AG09309 (cell line): ENCODE data around the gene COA4.

ENCODE experiments used
- DNase-seq: peaks from one replicate; pipeline ENCODE4 v3.0.0-alpha.2; 2010; ENCODE audit warnings: low read depth
- H3K4me3 ChIP-seq: 2 replicates; pipeline ENCODE4 v1.5.1; 2011; ENCODE audit warnings: mild to moderate bottlenecking, low read depth, low read length, moderate library complexity; ENCODE audit not compliant: control insufficient read depth
- CTCF ChIP-seq: IDR thresholded peaks from 2 replicates; pipeline ENCODE4 v1.5.1; 2011; ENCODE audit warnings: mild to moderate bottlenecking, low read depth, low read length, inconsistent platforms; ENCODE audit not compliant: insufficient read depth, control insufficient read depth; ENCODE audit errors: missing control alignments

The COA4 gene

GRCh38 chr11:73902303-73902702 lies 25.7 kb upstream of the COA4 start:
- TF ChIP-seq CTCF, result no peak
- H3K4me3 ChIP-seq, result no peak overlapping the region
- no peak for DNase-seq

GRCh38 chr11:73894725-73895335 lies 18.2 kb upstream of the COA4 start:
- no peak for TF ChIP-seq CTCF

GRCh38 chr11:73893041-73893440 lies 16.4 kb upstream of the COA4 start:
- no peak for DNase-seq
- no peak for TF ChIP-seq CTCF
- no peak overlapping the region for H3K4me3 ChIP-seq

More at GRCh38 chr11:73894725-73895335, 18.2 kb upstream of the COA4 start:
- DNase-seq, result peak; percentile 11
- H3K4me3 ChIP-seq, result no peak overlapping the region

- no peak for TF ChIP-seq CTCF
These were observed 12.9 kb upstream of the COA4 start for GRCh38 chr11:73889536-73889935.

GRCh38 chr11:73889019-73889418 lies 12.4 kb upstream of the COA4 start:
- H3K4me3 ChIP-seq, result no peak overlapping the region
- TF ChIP-seq CTCF, result no peak
- peak; percentile 34 for DNase-seq

More at GRCh38 chr11:73889536-73889935, 12.9 kb upstream of the COA4 start:
- no peak for DNase-seq
- H3K4me3 ChIP-seq, result no peak overlapping the region

GRCh38 chr11:73888244-73888643 lies 11.6 kb upstream of the COA4 start:
- no peak for DNase-seq
- H3K4me3 ChIP-seq, result no peak overlapping the region

More at GRCh38 chr11:73888244-73888643, 11.6 kb upstream of the COA4 start:
- no peak for TF ChIP-seq CTCF
